HG03175 (cell line): ENCODE results near the gene MAFF.
"Not testable (repeated sequence)": the region's sequence is repeated elsewhere in the genome, so short reads cannot be mapped to it uniquely, and the experiment has no call there.

Experiments
- ATAC-seq: cut with Tn5 transposase; IDR thresholded peaks from one replicate; pipeline ENCODE4 v1.9.1; 2021; ENCODE audit warnings: mild to moderate bottlenecking, moderate library complexity; ENCODE audit not compliant: unreplicated experiment

The MAFF gene

GRCh38 chr22:38221908-38222796 is 20.4 kb downstream of the MAFF start:
- no peak for ATAC-seq

GRCh38 chr22:38222797-38223119 is 21.0 kb downstream of the MAFF start:
- ATAC-seq = no peak

GRCh38 chr22:38223289-38223960 is 21.6 kb downstream of the MAFF start:
- no peak for ATAC-seq

- ATAC-seq = no peak
These were observed 25.3 kb downstream of the MAFF start for GRCh38 chr22:38226853-38227649.

GRCh38 chr22:38228326-38228872 is 26.6 kb downstream of the MAFF start:
- ATAC-seq = no peak

GRCh38 chr22:38228873-38229740 is 27.3 kb downstream of the MAFF start:
- no peak for ATAC-seq

- ATAC-seq = no peak
These were observed 28.5 kb downstream of the MAFF start for GRCh38 chr22:38230108-38230825.

GRCh38 chr22:38230916-38231315 is 29.1 kb downstream of the MAFF start:
- ATAC-seq = no peak

GRCh38 chr22:38232196-38232595 is 30.4 kb downstream of the MAFF start:
- ATAC-seq = no peak

GRCh38 chr22:38233427-38233826 is 31.6 kb downstream of the MAFF start:
- ATAC-seq = no peak

- ATAC-seq = not testable (repeated sequence)
These were observed 32.1 kb downstream of the MAFF start for GRCh38 chr22:38233856-38234255.

GRCh38 chr22:38235240-38235850 is 33.6 kb downstream of the MAFF start:
- ATAC-seq = no peak

GRCh38 chr22:38236786-38237185 is 35.0 kb downstream of the MAFF start:
- ATAC-seq = no peak

GRCh38 chr22:38238519-38239071 is 36.8 kb downstream of the MAFF start:
- ATAC-seq = no peak

GRCh38 chr22:38239101-38239761 is 37.4 kb downstream of the MAFF start:
- no peak for ATAC-seq

- no peak for ATAC-seq
These were observed 39.0 kb downstream of the MAFF start for GRCh38 chr22:38240734-38241252.

GRCh38 chr22:38243007-38243765 is 41.4 kb downstream of the MAFF start:
- ATAC-seq = no peak
